H1 (cell line): Measurements from ENCODE around the gene FSCN2. TPM values are rescaled to one million over a fixed set of nuclear protein-coding genes. Genes with fewer than 3 reads are reported as not detected.
A peak's percentile ranks its signal among the peaks of the same experiment; 100 is the strongest.

Experiments used
- CHD2 ChIP-seq: IDR thresholded peaks from 2 replicates; pipeline ENCODE4 v1.6.1; 2012; ENCODE audit warnings: low read length, improper control_type of control experiment
- EZH2 ChIP-seq: fragments of 200-600 bp; sonication (generic); IDR thresholded peaks from 2 replicates; pipeline ENCODE4 v1.7.1; 2012; ENCODE audit warnings: low read depth, mild to moderate bottlenecking, moderate library complexity, low read length, inconsistent platforms; ENCODE audit not compliant: severe bottlenecking
- HDAC6 ChIP-seq: IDR thresholded peaks from one replicate; pipeline ENCODE4 v1.7.1; 2012; ENCODE audit warnings: low read depth, mild to moderate bottlenecking, inconsistent platforms, low read length, moderate library complexity
- MAFK ChIP-seq: IDR thresholded peaks from 2 replicates; pipeline ENCODE4 v1.6.1; 2012; ENCODE audit warnings: low read depth, mild to moderate bottlenecking, improper control_type of control experiment, low read length
- SP2 ChIP-seq: IDR thresholded peaks from 2 replicates; pipeline ENCODE4 v1.6.1; 2012; ENCODE audit warnings: mild to moderate bottlenecking, low read length, inconsistent platforms
- TAF1 ChIP-seq: IDR thresholded peaks from 2 replicates; pipeline ENCODE4 v1.6.1; 2011; ENCODE audit warnings: mild to moderate bottlenecking, low read depth, low read length
- TBP ChIP-seq: IDR thresholded peaks from 2 replicates; pipeline ENCODE4 v1.6.1; 2011; ENCODE audit warnings: low read depth, low read length, improper control_type of control experiment
- polyA plus RNA-seq, 7 experiments: library from polyadenylated mRNA; depleted of rRNA in 3 of 7; stranded (reverse) in 5 of 7; unstranded in 2 of 7; fragments of >200 nt in 5 of 7; fragments of 200-250 nt in 2 of 7; gene quantifications; 1 replicate in 5 of 7; 2 replicates in 1 of 7; 4 replicates in 1 of 7; pipeline versions ENCODE4 v1.2.1 to v1.2.3, GENCODE V29; 2011 to 2013; ENCODE audit warnings: missing spikeins in 2 of 7, mixed read lengths in 2 of 7
- total RNA-seq: library from RNA; stranded (reverse); fragmentation: NEBNext Ultra II Directional; extraction: Animal tissue kit (Norgen Biotek cat#: 25700); gene quantifications from 2 replicates; pipeline ENCODE4 v1.2.1, GENCODE V29; 2021
- TF ChIP-seq, protein P1 (sequence below), 3 experiments: IDR thresholded peaks; 1 replicate in 2 of 3; 2 replicates in 1 of 3; pipeline versions ENCODE4 v1.5.1 to v1.6.1; 2011; ENCODE audit warnings: low read length in 3 of 3, mild to moderate bottlenecking in 3 of 3, inconsistent platforms in 2 of 3, low read depth in 1 of 3, moderate library complexity in 1 of 3; ENCODE audit not compliant: insufficient read depth in 1 of 3; ENCODE audit errors: control extremely low read depth in 1 of 3

Gene FSCN2
- total and polyA plus RNA-seq, 2 of the 8 experiments (the other 6 are each of a cell fraction or from before 2014, with no cell fraction given) = 0.18 to 0.30 TPM

- TF ChIP-seq, protein P1, sequence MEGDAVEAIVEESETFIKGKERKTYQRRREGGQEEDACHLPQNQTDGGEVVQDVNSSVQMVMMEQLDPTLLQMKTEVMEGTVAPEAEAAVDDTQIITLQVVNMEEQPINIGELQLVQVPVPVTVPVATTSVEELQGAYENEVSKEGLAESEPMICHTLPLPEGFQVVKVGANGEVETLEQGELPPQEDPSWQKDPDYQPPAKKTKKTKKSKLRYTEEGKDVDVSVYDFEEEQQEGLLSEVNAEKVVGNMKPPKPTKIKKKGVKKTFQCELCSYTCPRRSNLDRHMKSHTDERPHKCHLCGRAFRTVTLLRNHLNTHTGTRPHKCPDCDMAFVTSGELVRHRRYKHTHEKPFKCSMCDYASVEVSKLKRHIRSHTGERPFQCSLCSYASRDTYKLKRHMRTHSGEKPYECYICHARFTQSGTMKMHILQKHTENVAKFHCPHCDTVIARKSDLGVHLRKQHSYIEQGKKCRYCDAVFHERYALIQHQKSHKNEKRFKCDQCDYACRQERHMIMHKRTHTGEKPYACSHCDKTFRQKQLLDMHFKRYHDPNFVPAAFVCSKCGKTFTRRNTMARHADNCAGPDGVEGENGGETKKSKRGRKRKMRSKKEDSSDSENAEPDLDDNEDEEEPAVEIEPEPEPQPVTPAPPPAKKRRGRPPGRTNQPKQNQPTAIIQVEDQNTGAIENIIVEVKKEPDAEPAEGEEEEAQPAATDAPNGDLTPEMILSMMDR (IDR thresholded peaks at IDR 0.05; ENCODE audit: control extremely low read depth in 1 of 3, insufficient read depth in 1 of 3, low read depth in 1 of 3, low read length in 3 of 3) = no peak
- no peak for TF ChIP-seq SP2
- TF ChIP-seq HDAC6 = no peak
- peak; percentile 98 for TF ChIP-seq TBP
- no peak for TF ChIP-seq EZH2
- TF ChIP-seq CHD2 = 0 out of 2 replicates have a peak, but pooled peaks have one; percentile 10
- TF ChIP-seq TAF1 = peak; percentile 99
- no peak for TF ChIP-seq MAFK
Measured at GRCh38 chr17:81512562-81513371, 15.4 kb upstream of the FSCN2 start, which contains the start of gene ACTG1 (continued).
